HG03354 (cell line): ENCODE results near the gene PPIB.
"Not testable (repeated sequence)": the region's sequence is repeated elsewhere in the genome, so short reads cannot be mapped to it uniquely, and the experiment has no call there.

Experiments used
- ATAC-seq: cut with Tn5 transposase; IDR thresholded peaks from one replicate; pipeline ENCODE4 v1.9.1; 2021; ENCODE audit warnings: mild to moderate bottlenecking; ENCODE audit not compliant: unreplicated experiment, poor library complexity, severe bottlenecking

Gene PPIB

DNA sequence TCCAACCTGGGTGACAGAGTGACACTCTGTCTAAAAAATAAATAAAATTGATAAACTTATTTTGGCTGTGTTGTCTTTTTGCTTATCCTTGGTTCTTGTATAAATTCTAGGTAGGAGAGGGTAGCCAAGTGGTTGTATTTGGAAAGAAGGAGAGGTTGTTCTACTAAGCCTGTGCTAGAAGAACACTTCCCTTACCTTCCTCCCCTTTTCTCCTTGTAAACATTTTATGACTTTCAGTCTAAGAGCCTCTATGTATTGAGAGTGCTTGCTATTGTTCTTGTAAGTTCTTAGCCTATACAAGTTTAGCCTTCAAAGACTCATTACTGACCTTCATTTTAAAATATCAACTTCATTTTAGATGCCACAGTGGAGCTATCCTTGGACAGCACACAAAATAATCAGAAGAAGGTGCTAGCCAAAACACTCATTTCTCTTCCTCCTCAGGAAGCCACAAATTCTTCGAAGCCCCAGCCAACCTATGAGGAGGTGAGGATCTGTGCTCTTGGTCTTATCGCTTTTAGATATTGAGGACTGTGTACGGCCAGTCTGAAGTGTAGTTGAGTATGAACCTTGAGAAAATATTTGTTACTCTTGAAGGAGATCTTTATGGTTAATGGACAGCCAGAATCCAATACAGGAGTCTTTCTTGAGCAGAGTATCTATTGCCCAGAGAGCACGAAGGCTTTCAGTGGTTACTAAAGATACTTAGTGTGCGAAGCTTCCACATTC lies 44.9 kb downstream of the PPIB start:
- no peak for ATAC-seq

DNA sequence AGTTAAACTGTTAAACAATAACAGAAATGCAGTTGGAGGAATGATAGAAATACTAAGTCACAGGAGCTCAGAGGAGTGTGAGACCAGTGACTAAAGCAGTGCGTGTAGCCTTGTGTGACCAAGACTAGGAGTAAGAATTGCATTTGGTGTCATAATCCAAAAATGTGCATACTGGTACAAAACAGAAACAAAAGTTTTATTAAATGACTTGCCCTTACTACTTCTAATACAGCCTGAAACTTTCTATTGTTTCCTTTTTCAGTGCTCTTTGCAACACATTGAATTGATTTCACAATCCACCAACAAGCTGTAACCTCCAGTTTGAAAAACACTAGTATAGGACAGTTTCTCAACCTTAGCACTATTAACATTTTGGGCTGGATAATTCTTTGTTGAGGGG lies 49.9 kb downstream of the PPIB start:
- no peak for ATAC-seq

DNA sequence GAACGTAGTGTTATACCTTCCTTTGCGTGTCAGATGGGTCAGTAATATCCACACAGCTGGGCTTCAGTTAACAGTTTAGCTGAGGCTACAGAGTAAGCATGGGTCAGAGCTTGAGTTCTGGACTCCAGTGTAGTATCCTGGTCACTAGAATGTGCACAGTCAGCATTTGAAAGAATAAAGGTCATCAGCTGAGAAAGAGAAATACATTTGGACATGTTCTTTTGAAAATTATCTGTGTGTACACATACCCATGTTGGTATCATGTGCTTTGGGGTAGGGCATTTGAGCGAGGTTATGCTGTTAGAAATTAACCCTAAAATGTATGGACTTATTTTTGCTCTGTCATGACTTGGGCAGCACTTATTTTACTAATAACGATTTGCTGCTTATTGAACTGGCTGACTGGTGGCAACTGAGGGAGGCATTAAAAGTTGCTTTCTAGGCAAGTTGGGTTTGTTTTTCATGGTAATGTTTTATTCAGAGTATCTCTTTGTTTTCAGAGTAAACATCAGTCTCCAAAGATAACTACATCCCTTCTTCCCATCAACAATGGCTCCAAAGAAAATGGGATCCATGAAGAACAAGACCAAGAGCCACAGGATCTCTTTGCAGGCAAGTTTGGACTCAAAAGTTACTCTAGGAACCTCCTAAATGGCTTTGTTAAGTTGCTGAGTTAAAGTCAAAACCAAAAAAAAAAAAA lies 50.6 kb downstream of the PPIB start:
- ATAC-seq, result no peak

DNA sequence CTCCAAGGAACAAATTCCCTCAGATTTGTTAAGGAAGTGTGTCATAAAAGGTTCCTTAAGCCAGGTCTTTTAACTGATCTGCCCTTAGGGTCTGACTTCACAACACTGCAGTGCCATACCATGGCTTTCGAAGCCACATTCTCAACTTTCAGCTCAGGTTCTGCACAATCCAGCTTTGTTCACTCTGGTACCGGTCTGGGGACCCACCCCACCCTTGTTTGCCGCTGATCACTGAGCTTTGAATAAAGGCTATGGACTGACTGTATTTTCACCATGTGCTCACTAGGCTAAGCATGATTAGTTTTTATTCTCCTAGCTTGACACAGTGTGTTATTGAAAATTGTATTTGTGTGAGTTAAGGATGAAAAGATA lies 51.2 kb downstream of the PPIB start:
- ATAC-seq, result no peak

DNA sequence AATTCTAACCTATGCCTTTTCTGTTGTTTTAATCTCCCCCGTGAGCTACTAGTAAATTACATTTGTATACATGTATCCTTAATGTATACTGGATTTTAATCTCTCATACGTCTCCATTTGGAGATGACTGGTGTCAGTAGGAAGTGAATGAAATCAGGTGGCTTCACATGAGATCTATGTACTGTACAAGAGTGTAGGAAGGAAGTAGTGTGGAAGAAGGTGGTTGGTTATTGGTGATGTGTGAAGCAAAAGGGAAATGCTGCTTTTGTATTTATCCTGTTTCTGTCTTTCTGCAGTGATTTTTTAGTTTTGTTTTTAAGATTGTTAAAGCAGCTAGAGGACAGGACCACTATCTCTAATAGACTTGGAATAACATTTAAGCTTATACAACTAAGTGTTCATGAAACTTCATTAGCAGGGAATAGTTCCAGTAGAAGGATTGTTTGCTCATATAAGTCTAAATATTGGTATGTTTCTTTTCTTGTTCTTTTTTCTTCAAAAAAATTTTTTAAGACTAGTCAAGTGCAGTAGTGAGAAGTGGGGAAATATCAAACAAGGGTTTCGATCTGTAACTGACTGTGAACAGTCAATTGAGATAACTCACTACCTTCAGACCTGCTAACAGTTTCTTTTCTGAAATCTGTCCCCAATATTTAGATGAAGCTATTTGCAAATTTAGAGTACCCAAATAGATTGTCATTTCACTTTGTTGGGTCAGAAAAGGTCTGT lies 51.7 kb downstream of the PPIB start:
- ATAC-seq, result no peak

DNA sequence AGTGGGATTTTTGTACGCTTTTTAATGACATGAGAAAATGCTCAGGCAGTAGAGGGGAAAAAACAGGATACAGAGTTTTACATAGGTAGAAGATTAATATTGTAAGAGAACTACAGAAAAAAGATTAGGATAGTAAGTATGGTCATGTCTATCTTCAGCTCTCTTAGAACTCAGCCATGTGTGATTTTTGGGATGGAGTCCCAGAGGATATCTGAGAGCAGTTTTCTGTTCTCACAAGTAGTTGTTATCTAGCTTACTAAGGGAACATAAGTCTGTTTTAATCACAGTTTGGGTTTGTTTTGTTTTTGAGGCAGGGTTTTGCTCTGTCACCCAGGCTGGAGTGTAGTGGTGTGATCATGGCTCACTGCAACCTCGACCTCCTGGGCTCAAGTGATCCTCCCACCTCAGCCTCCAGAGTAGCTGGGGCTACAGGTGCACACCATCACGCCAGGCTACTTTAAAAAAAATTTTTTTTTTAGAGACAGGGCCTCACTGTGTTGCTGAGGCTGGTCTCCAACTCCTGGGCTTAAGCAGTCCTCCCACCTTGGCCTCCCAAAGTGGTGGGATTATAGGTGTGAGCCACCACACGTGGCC lies 52.6 kb downstream of the PPIB start:
- ATAC-seq, result not testable (repeated sequence)

DNA sequence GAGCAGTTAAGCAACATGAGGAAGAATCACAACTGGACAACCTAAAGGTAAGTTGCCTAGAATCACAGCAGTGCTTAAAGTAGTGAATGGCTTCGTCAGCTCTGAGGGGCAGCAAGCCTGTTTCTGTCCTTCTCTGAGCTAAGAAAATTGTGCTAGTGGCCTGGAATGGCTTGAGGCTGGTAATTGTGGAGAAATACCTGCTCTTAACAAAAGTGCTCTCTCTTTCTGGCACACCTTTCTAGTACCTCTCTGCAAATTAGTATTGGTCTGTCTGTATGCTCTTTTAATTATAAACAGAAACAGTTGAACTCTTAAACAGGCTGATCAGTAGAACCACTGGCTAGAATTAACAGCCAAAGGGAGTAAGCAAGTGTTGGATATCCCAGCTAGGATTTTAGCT lies 55.5 kb downstream of the PPIB start:
- ATAC-seq, result no peak
